T-helper 2 cell (primary cell): Measurements from ENCODE around the gene FCF1.

Source experiments
- DNase-seq, 5 experiments: peaks; one replicate each; pipeline versions ENCODE4 v3.0.0 to v3.0.0-alpha.2; 2012 to 2022
- total RNA-seq, 2 donors: gene quantifications; one replicate each; lab custom pipeline; 2026; lab: John Stamatoyannopoulos, UW

FCF1 gene
- 19.0 to 31.7 reads per million in 2 donors for total RNA-seq

GRCh38 chr14:74712499-74713394, at the start of gene FCF1, which contains the start of gene AREL1:
Gene FCF1, plus strand, starts transcription at chr14:74713144. Its CDS starts 54 bp downstream, at chr14:74713198.
Gene AREL1, minus strand, starts transcription at chr14:74713080. Its CDS starts 27,465 bp downstream, at chr14:74685615.
- DNase-seq: peak; percentile 49 to 90 (median 68)

DNA sequence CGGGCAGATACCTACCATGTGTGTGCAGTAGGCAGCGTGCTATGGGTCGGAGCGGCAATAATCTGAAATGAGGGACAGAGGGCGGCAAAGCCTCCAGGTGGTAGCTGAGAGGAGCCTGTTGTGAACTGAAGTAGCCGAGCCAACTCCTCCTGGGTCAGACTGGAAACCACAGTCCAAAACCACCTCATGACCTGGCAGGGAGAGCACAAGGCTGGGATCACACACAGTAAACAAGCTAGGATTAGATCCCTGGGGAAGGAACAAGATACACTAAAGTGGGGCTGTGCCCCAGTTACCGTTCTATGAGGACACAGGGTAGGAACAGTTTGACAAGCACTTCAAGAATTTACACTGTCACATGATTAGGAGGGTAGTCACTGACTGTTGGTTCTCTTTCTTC, 49.1 kb upstream of the FCF1 start:
- no peak for DNase-seq

- DNase-seq: no peak
These were observed 48.2 kb upstream of the FCF1 start for GRCh38 chr14:74664717-74665116.

DNA sequence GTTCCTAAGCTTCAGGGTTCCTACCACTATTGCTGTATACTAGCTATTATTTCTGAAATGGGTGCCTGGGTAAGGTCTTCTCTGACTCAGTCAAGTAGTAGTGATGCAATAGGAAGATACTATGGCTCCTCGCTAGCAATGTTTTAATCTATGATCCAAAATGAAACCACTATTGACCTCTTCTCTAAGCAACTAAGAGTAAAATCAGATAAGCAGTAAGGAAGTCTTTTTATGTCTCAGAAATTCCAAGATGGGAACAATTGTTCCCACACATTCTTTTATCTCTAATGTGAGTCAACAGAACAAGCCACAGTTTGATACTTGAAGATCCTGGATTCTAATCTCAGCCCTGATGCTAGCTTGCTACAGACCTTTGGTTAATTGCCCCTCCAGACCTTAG, 45.2 kb upstream of the FCF1 start:
- peak in 1 of 5 experiments; percentile 20 for DNase-seq

- no peak for DNase-seq
These were observed 43.7 kb upstream of the FCF1 start for GRCh38 chr14:74669256-74669655.

DNA sequence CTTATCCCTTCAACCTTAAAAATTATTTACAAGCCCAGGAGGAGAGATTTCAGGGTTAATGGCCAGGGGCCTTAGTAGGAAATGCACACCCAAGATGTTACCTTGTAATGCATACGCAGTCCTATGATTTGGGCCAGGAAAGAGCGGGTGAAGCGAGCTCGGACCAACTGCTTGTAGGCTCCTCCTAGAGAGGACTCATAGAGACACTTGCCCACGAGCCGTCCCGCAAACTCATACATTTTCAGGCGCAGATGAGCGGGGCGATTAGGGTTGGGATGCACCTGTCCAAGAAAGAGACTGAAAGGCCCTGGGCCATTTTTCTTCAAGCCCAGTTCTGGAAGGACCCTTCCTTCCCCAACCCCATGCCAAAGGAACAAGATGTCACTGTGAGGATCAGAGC, 43.1 kb upstream of the FCF1 start:
- no peak for DNase-seq

DNA sequence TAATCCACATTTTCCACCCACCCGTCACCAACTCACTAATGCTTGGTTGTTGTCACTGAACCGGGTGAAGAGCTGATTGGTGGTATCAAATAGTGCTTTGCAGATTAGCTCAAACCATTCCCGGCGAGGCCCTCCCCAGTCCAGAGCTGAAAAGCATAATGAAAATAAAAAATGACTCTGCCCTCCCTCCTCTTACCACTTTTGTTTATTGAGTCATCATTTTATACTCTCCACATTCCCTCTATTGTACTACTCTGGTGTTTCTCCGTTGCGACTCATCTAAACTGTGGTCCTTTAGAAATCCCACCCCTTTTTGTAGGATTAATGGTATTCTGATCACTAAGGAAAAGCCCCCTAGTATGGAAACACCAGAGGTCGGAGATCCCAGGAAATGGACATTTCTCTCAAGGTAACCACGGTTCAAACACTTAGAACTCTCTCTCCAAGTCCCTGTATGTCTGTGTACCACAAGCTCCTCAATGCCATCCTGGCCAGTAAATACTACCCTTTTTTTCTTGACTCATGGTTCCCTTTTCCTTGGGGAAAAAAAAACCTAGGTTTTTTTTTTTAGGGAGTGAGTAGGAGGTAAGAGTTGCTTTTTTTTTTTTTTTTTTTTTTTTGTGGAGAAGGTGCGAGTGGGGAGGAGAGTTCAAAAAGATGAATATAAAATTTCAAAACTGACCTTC, 42.1 kb upstream of the FCF1 start:
- DNase-seq: no peak

DNA sequence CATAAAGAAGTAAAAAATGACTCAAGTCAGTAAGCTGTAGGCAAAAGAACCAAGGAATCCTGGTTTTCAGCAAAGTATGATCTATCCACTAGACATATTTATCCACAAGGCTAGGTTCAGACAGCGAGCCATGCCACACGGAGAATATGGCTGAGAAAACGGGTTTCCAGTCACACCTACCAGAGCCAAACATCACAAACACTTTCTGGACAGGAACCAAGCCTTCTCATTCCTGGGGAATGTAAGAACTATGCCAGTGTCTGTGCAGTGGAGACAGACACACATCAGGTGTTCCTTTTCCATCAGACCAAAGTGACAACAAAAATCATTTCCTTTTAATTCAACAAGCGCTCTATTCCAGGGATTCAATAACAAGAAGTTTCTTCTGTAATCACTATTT, 41.2 kb upstream of the FCF1 start:
- DNase-seq: no peak

DNA sequence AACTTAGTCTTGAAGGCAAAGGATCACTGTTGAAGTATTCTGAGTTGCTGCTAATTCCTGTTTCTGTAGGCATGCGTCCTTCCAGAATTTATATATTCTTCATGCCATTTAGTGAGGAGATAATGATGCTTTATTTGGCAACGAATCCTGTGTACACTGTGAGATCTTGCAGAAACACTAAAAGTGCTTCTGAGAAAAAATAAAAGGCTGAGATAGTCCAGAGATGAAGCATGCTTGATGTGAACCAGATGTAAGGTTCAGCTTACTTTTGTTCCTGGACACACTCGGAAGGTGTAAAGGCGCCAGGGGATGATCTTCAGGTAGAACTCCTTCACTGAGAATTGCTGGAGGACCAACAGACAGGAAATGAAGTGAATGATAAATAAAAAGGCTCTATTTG, 39.2 kb upstream of the FCF1 start:
- no peak for DNase-seq

DNA sequence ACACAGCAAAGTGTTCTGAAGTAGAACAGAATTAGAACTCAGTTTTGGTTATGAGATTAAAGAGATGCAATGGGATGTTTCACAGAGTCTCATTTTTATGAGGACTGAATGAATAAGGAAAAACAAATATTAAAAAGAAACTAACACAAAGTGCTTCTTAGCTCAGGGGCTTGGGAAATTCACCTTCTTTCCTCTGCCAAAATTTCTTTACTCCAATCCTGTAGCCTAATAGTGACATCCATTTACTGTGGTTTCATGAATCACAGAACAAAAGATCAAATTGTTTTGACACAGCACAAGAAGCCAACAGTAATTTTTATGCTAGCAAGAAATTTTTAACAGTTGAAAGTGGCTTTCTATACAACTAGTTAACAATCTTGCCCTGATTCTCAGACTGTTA, 37.7 kb upstream of the FCF1 start:
- DNase-seq: no peak

DNA sequence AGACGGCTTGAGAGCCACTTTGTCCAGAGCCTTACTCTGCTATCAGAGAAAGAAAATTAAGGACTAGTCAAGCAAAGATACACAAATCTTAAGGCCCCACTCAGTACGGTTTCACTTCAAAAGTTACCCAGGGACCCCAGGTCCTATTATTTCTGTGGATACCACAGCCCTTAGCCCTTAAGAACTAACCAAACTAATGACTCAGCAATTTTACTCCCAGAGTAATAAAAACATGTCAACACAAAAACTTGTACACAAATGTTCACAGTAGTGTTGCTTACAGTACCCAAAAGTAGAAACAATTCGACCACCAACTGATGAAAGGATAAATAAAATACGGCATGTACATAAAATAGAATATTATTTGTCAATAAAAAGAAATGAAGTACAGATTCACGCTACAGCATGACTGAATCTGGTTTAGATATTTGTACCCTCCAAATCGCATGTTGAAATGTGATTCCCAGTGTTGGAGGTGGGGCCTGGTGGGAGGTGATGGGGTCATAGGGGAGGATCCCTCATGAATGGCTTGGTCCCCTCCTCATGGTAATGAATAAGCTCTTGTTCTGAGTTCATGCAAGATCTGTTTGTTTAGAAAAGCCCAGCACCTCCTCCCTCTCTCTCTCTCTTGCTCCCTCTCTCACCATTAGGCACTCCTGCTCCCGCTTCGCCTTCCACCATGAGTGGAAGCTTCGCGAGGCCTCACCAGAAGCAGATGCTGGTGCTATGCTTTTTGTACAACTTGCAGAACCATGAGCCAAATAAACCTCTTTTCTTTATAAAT, 30.6 kb upstream of the FCF1 start:
- DNase-seq: no peak

DNA sequence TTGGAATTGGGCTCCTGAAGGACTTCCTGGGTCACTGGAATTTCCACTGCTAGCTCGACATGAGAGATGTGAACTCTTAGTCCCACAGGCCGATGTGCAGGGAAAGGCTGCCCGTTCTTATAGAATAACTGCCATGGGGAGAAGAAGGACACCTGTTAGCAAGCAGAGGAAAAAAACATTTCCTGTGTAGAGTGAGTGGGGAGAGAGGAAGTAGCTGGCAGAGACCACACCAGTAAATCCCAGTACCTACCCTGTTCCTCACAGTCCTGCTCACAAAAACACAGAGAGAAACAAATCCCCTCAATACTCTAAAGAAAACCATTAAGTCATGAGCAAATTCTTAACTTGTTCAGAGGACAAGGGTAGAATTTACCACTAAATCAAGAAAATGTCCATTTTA, 29.5 kb upstream of the FCF1 start:
- no peak for DNase-seq

- DNase-seq: no peak
These were observed 28.5 kb upstream of the FCF1 start for GRCh38 chr14:74684434-74684833.

- DNase-seq: no peak
These were observed 27.9 kb upstream of the FCF1 start for GRCh38 chr14:74685056-74685455.

GRCh38 chr14:74685921-74686678, 26.8 kb upstream of the FCF1 start:
- no peak for DNase-seq

DNA sequence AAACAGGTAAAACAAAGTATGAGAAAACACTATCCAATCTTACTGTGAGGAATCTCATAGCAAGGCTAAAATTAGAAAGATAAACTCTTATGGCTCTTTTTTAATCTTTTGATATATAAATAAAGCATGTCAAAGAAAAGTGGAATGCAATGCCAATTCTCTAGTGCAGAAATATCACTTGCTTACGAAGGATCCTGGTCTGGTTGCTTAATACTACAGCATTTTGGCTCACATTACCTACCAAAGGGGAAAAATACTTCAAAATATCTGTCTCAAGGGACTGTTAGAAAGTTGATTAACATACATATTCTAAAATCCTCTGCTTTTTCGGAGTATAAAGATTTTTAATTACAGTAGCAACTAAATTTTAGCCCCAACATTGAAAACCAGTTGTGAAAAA, 21.5 kb upstream of the FCF1 start:
- no peak for DNase-seq

GRCh38 chr14:74693191-74693590, 19.8 kb upstream of the FCF1 start:
- no peak for DNase-seq

GRCh38 chr14:74695406-74695805, 17.5 kb upstream of the FCF1 start:
- DNase-seq: no peak

GRCh38 chr14:74697011-74697410, 15.9 kb upstream of the FCF1 start:
- DNase-seq: no peak

- DNase-seq: no peak
These were observed 15.4 kb upstream of the FCF1 start for GRCh38 chr14:74697543-74697942.

DNA sequence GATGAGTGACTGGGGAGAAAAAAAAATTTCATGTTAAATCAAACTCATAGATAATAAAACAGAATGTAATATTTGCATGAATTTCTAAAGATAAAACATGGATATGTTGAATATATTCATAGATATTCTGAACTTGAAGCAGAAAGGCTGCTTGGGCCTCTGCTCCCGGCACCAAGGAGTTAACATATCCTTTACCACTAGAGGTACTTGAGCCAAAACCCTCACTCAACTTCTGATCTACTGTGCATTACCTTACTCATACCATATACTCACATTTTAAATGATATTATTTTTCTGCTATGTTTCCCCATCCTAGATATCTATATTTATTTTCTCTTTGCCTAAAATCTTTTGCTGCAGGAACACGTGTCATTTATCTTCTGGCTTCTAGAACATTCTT, 15.0 kb upstream of the FCF1 start:
- no peak for DNase-seq

DNA sequence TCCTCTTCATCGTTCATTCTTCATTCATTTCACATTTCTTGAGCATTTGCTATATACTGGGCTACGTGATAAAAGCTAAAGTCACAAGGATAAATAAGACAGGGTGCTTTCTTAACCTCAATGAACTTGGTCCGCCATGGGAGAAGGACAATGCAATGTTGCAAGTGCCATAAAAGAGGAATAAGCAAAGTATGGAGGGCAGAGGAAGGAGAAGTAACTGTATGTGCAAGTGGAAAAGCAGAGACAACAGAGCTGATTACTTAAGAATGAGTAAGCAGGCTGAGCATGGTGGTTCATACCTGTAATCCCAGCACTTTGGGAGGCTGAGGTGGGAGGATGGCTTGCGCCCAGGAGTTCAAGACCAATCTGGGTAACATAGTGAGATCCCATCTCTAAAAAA, 14.5 kb upstream of the FCF1 start:
- no peak for DNase-seq
